Measurements from ENCODE around the gene TNMD. TPM values are rescaled to one million over a fixed set of nuclear protein-coding genes. Genes with fewer than 3 reads are reported as not detected.

Gene TNMD
- total RNA-seq, 1 donor: not detected

DNA sequence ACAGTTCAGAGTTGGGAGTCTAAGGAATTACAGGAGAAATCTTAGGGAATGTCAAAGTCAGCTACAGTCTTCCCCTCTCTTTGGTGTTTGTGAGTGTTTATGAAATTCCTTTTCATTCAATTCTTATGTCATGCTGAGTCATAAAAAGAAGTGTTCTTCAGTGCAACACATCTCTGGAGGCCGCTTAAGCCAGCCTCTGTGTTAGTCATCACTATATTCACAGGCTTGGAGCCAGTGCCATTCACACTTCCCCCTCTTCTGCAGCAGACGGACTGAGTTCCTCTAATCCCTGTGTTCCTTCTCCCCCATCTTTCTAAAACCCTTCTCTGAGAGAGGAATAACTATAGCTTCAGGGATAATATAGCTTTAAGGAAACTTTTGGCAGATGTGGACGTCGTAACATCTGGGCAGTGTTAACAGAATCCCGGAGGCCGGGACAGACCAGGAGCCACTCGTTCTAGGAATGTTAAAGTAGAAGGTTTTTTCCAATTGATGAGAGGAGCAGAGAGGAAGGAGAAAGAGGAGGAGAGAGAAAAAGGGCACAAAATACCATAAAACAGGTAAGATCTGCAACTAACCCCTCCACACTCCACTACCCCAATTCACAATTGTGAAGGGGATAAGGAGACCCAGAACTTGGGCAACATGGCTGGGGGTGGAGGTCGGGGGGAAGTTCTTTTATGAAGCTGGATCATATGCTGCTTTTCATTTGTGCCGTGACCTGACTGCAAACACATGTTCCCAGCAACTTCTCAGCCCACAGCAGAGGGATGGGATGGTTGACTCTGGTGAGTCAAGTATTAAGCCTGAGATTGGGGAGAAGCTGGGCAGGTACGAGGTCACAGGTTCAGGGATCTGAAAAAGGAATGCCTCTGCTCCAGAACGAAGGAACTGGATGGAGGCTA is 59.5 kb downstream of the TNMD start, which contains the start of gene SRPX2:
Gene SRPX2 (plus strand): TSS at position 244 of the 905 bp plus-strand sequence. CDS start 2,124 bp downstream, outside the sequence.
- DNase-seq (ENCODE audit: low read depth in 2 of 3, low spot score in 2 of 3): no peak

GRCh38 chrX:100645106-100645505 is 60.4 kb downstream of the TNMD start:
- DNase-seq (ENCODE audit: low read depth in 2 of 3, low spot score in 2 of 3): no peak

GRCh38 chrX:100647095-100647494 is 62.4 kb downstream of the TNMD start:
- no peak for DNase-seq (ENCODE audit: low read depth in 2 of 3, low spot score in 2 of 3)

GRCh38 chrX:100647739-100648138 is 63.0 kb downstream of the TNMD start:
- no peak for DNase-seq (ENCODE audit: low read depth in 2 of 3, low spot score in 2 of 3)

GRCh38 chrX:100648458-100649417 is 64.0 kb downstream of the TNMD start:
- no peak for DNase-seq (ENCODE audit: low read depth in 2 of 3, low spot score in 2 of 3)

Other genes with a start within 250 kb of the TNMD start
- under 0.01 TPM for gene PCDH19, start 174.7 kb upstream of the TNMD start, total RNA-seq
- gene TSPAN6, start 51.9 kb downstream of the TNMD start, total RNA-seq: 1.1 TPM
- gene SRPX2, start 59.3 kb downstream of the TNMD start, total RNA-seq: not detected
- gene SYTL4, start 147.2 kb downstream of the TNMD start, total RNA-seq: 11.3 TPM
- gene CSTF2, start 235.5 kb downstream of the TNMD start, total RNA-seq: 14.5 TPM

Data from hematopoietic multipotent progenitor cell (in vitro differentiated cells).